ENCODE results near the gene ACKR2.

GRCh38 chr3:42900226-42901072 lies 91.2 kb downstream of the ACKR2 start:
- TF ChIP-seq, protein P1, sequence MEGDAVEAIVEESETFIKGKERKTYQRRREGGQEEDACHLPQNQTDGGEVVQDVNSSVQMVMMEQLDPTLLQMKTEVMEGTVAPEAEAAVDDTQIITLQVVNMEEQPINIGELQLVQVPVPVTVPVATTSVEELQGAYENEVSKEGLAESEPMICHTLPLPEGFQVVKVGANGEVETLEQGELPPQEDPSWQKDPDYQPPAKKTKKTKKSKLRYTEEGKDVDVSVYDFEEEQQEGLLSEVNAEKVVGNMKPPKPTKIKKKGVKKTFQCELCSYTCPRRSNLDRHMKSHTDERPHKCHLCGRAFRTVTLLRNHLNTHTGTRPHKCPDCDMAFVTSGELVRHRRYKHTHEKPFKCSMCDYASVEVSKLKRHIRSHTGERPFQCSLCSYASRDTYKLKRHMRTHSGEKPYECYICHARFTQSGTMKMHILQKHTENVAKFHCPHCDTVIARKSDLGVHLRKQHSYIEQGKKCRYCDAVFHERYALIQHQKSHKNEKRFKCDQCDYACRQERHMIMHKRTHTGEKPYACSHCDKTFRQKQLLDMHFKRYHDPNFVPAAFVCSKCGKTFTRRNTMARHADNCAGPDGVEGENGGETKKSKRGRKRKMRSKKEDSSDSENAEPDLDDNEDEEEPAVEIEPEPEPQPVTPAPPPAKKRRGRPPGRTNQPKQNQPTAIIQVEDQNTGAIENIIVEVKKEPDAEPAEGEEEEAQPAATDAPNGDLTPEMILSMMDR (IDR thresholded peaks at IDR 0.05) = no peak
- no peak for TF ChIP-seq ZFX (IDR thresholded peaks at IDR 0.05; ENCODE audit: borderline replicate concordance)
